ENCODE results near the gene SIGLEC12.

DNA sequence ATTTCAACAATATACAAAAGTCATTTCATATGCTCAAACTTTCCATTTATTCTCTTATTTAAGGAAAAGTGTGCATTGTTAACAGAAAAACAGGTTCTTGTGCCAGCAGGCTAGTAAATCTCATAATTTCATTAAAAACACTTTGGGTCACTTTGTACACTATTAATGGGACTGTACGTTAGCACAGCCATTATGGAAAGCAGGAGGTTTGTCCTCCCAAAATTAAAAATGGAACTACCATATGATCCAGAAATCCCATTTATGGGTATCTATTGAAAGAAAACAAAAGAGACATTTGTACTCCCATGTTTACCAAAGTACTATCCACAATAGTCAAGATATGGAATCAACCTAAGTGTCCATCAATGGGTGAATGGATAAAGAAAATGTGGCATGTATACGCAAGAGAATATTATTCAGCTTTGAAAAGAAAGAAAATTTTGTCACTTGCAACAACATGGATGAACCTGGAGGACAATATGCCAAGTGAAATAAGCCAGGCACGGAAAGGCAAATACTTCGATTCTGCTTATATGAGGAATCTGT lies 38.3 kb upstream of the SIGLEC12 start:
- TF ChIP-seq POLR2AphosphoS5 (IDR thresholded peaks at IDR 0.05; ENCODE audit: borderline replicate concordance, low read depth, low read length), result no peak
- no peak for TF ChIP-seq EZH2 (IDR thresholded peaks at IDR 0.05)

Data from SK-N-MC (cell line).